ENCODE measurements around the gene JMJD1C. TPM values are rescaled to one million over a fixed set of nuclear protein-coding genes. Genes with fewer than 3 reads are reported as not detected.

Gene JMJD1C
- total RNA-seq, 2 experiments from 2014 or later = 99.2 to 118 TPM

- no peak overlapping the region for H3K4me2 ChIP-seq (ENCODE audit: low read length)
- no peak overlapping the region for H2AFZ ChIP-seq (ENCODE audit: low read length)
- BruUV-seq (replicated peaks) = no TSS peak
- peaks cover under 1% of the 10 kb centered on the region; the same call in 1 of the 2 replicates for H3K36me3 ChIP-seq (ENCODE audit: insufficient read depth, low read length)
- H3K27ac ChIP-seq (ENCODE audit: low read depth, low read length, poor library complexity, severe bottlenecking) = no peak overlapping the region
- TF ChIP-seq, protein P1, sequence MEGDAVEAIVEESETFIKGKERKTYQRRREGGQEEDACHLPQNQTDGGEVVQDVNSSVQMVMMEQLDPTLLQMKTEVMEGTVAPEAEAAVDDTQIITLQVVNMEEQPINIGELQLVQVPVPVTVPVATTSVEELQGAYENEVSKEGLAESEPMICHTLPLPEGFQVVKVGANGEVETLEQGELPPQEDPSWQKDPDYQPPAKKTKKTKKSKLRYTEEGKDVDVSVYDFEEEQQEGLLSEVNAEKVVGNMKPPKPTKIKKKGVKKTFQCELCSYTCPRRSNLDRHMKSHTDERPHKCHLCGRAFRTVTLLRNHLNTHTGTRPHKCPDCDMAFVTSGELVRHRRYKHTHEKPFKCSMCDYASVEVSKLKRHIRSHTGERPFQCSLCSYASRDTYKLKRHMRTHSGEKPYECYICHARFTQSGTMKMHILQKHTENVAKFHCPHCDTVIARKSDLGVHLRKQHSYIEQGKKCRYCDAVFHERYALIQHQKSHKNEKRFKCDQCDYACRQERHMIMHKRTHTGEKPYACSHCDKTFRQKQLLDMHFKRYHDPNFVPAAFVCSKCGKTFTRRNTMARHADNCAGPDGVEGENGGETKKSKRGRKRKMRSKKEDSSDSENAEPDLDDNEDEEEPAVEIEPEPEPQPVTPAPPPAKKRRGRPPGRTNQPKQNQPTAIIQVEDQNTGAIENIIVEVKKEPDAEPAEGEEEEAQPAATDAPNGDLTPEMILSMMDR (conservative IDR thresholded peaks at IDR 0.05; ENCODE audit: low read length) = no peak
- no peak for TF ChIP-seq EZH2phosphoT487 (IDR thresholded peaks at IDR 0.05; ENCODE audit: borderline replicate concordance, low read depth, low read length)
- no peaks in the 10 kb centered on the region for H3K9me2 ChIP-seq (ENCODE audit: insufficient read depth, low read length)
- H3K79me2 ChIP-seq (ENCODE audit: insufficient read depth, low read depth, low read length) = peaks cover 10% of the 10 kb centered on the region; the same call in 1 of the 2 replicates
- POLR2A ChIA-PET = interaction anchor here (0.7 kb wide), 1 partner anchor 143 kb away, joined by 3 read pairs; no protein-coding TSS in a partner anchor
- H4K20me1 ChIP-seq (ENCODE audit: insufficient read depth, low read length) = no peaks in the 10 kb centered on the region
- DNase-seq (ENCODE audit: low spot score) = no peak
- CTCF ChIA-PET (ENCODE audit: unreplicated experiment) = no interaction called here
- H3K4me3 ChIP-seq (ENCODE audit: low read depth, low read length, poor library complexity, severe bottlenecking) = no peak overlapping the region
- intact Hi-C loops (cut with micrococcal nuclease; ENCODE audit: unreplicated experiment) = no loop called here
- H3K9me3 ChIP-seq (ENCODE audit: low read length) = peaks cover 5% of the 10 kb centered on the region; the same call in 1 of the 2 replicates
- no peaks in the 10 kb centered on the region for H3K4me1 ChIP-seq (ENCODE audit: insufficient read depth, low read length, poor library complexity, severe bottlenecking)
Measured at GRCh38 chr10:63385254-63385653, 80.5 kb downstream of the JMJD1C start.

GRCh38 chr10:63384675-63385074 is 81.1 kb downstream of the JMJD1C start:
- no TSS peak for BruUV-seq (replicated peaks)
- CTCF ChIA-PET (ENCODE audit: unreplicated experiment) = no interaction called here
- no peak overlapping the region for H2AFZ ChIP-seq (ENCODE audit: low read length)
- no peak for TF ChIP-seq EZH2phosphoT487 (IDR thresholded peaks at IDR 0.05; ENCODE audit: borderline replicate concordance, low read depth, low read length)
- TF ChIP-seq, protein P1 (conservative IDR thresholded peaks at IDR 0.05; ENCODE audit: low read length) = no peak
- intact Hi-C loops (cut with micrococcal nuclease; ENCODE audit: unreplicated experiment) = no loop called here
- H3K9me3 ChIP-seq (ENCODE audit: low read length) = no peaks in the 10 kb centered on the region
- H3K9me2 ChIP-seq (ENCODE audit: insufficient read depth, low read length) = no peaks in the 10 kb centered on the region
- no peak overlapping the region for H3K4me3 ChIP-seq (ENCODE audit: low read depth, low read length, poor library complexity, severe bottlenecking)
- DNase-seq (ENCODE audit: low spot score) = no peak
- POLR2A ChIA-PET = no interaction called here
- no peaks in the 10 kb centered on the region for H4K20me1 ChIP-seq (ENCODE audit: insufficient read depth, low read length)
- peaks cover 4% of the 10 kb centered on the region; the same call in 1 of the 2 replicates for H3K36me3 ChIP-seq (ENCODE audit: insufficient read depth, low read length)
- peaks cover 4% of the 10 kb centered on the region; the same call in 1 of the 2 replicates for H3K79me2 ChIP-seq (ENCODE audit: insufficient read depth, low read depth, low read length)
- H3K27ac ChIP-seq (ENCODE audit: low read depth, low read length, poor library complexity, severe bottlenecking) = no peak overlapping the region
- H3K4me2 ChIP-seq (ENCODE audit: low read length) = no peak overlapping the region
- no peaks in the 10 kb centered on the region for H3K4me1 ChIP-seq (ENCODE audit: insufficient read depth, low read length, poor library complexity, severe bottlenecking)

DNA sequence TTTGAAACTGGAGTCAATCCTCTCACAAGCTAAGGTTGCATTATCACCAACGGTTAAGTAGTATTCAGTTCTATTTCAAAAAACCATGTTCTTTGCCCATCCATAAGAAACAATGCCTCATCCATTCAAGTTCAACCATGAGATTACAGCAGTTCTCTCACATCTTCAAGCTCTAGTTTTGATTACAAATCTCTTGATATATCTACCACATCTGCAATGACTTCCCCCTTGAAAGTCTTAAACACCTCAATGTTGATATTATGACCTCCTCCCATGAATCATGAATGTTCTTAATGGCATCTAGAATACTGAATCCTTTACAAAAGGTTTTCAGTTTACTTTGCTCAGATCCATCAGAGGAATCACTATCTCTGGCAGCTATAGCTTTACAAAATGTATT is 81.8 kb downstream of the JMJD1C start:
- no peaks in the 10 kb centered on the region for H3K79me2 ChIP-seq (ENCODE audit: insufficient read depth, low read depth, low read length)
- BruUV-seq (replicated peaks) = no TSS peak

More for the DNA sequence above, 81.8 kb downstream of the JMJD1C start:
- no peak for TF ChIP-seq EZH2phosphoT487 (IDR thresholded peaks at IDR 0.05; ENCODE audit: borderline replicate concordance, low read depth, low read length)
- Histone ChIP-seq H4K20me1 (ENCODE audit: insufficient read depth, low read length) (no peaks in the 10 kb centered on the region), H3K9me3 (ENCODE audit: low read length) (no peaks in the 10 kb centered on the region), H3K27ac (ENCODE audit: low read depth, low read length, poor library complexity, severe bottlenecking) (no peak overlapping the region), H2AFZ (ENCODE audit: low read length) (no peak overlapping the region), H3K9me2 (ENCODE audit: insufficient read depth, low read length) (no peaks in the 10 kb centered on the region), H3K4me2 (ENCODE audit: low read length) (no peak overlapping the region), H3K36me3 (ENCODE audit: insufficient read depth, low read length) (peaks cover 4% of the 10 kb centered on the region; the same call in 1 of the 2 replicates), H3K4me3 (ENCODE audit: low read depth, low read length, poor library complexity, severe bottlenecking) (no peak overlapping the region), H3K4me1 (ENCODE audit: insufficient read depth, low read length, poor library complexity, severe bottlenecking) (no peaks in the 10 kb centered on the region)
- ChIA-PET POLR2A (interaction anchor here (0.9 to 1.3 kb wide), 4 partner anchors 13 to 84 kb away, joined by 3 read pairs; no protein-coding TSS in a partner anchor), CTCF (ENCODE audit: unreplicated experiment) (no interaction called here)
- intact Hi-C loops (cut with micrococcal nuclease; ENCODE audit: unreplicated experiment) = no loop called here
- no peak for DNase-seq (ENCODE audit: low spot score)
